GM18519 (cell line): Measurements from ENCODE around the gene CAMTA1.
"Not testable (repeated sequence)": the region's sequence is repeated elsewhere in the genome, so short reads cannot be mapped to it uniquely, and the experiment has no call there.

ENCODE experiments used
- ATAC-seq: cut with Tn5 transposase; IDR thresholded peaks from one replicate; pipeline ENCODE4 v1.9.1; 2021; ENCODE audit warnings: mild to moderate bottlenecking, moderate library complexity; ENCODE audit not compliant: unreplicated experiment, low FRiP score

CAMTA1 gene

GRCh38 chr1:7121622-7121988, 336.4 kb downstream of the CAMTA1 start:
- no peak for ATAC-seq

- no peak for ATAC-seq
Measured at GRCh38 chr1:7127322-7128075, 342.2 kb downstream of the CAMTA1 start.

- ATAC-seq = no peak
Measured at GRCh38 chr1:7128293-7128692, 343.0 kb downstream of the CAMTA1 start.

- no peak for ATAC-seq
Measured at GRCh38 chr1:7130127-7130526, 344.9 kb downstream of the CAMTA1 start.

DNA sequence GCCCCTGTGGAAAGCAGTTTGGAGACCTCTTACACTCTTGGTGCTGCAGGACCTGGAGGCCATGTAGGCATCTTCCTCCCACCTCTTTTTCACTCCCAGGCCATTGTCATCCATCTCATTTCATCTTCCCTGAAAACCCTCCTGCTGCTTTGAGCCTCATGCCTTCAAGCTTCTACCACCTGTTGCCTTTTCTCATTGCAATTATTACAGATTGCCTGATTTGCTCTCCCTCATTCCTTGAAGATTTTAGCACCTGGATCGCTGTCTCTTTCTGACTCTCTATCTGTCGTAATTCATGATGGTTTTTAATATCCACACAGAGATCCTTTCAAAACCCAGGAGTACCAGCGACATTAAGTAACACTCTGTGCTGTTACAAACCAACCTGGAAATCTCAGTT, 350.2 kb downstream of the CAMTA1 start:
- no peak for ATAC-seq

- ATAC-seq = no peak
Measured at GRCh38 chr1:7136166-7136953, 351.1 kb downstream of the CAMTA1 start.

GRCh38 chr1:7140251-7140650, 355.0 kb downstream of the CAMTA1 start:
- ATAC-seq = no peak

DNA sequence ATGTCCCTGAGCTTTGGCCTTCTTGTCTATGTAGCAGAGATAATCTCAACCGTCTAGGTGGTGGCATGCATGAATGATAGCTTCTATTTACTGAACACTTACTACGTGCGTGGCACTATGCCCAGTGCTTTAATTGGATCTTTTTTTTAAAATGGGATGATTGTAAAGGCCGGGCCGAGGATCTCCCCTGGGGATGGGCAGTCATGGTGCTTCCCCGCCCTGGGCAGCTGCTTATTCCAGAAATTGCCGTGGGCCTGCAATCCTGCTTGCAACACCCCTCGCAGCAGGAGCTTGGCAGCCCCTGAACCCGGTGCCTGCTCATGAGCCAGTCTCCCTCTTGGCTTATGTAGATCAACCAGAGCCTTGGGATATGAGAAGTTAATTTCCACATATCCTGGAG, 360.7 kb downstream of the CAMTA1 start:
- no peak for ATAC-seq

DNA sequence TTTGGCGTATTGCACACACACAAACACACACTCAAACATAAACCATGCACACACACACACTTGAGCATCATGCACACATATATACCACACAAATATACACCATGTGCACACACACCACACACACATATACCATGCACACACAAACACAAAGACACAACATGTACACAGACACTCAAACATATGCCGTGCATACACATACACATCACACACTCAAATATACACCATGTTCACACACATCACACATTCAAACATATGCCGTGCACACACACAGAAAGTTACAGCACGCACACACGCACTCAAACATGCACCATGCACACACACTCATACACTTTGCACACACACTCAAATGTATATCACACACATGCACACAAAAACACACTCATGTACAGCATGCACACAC, 361.5 kb downstream of the CAMTA1 start:
- no peak for ATAC-seq

- not testable (repeated sequence) for ATAC-seq
Measured at GRCh38 chr1:7147581-7148282, 362.5 kb downstream of the CAMTA1 start.

- ATAC-seq = no peak
Measured at GRCh38 chr1:7149080-7149838, 364.0 kb downstream of the CAMTA1 start.

DNA sequence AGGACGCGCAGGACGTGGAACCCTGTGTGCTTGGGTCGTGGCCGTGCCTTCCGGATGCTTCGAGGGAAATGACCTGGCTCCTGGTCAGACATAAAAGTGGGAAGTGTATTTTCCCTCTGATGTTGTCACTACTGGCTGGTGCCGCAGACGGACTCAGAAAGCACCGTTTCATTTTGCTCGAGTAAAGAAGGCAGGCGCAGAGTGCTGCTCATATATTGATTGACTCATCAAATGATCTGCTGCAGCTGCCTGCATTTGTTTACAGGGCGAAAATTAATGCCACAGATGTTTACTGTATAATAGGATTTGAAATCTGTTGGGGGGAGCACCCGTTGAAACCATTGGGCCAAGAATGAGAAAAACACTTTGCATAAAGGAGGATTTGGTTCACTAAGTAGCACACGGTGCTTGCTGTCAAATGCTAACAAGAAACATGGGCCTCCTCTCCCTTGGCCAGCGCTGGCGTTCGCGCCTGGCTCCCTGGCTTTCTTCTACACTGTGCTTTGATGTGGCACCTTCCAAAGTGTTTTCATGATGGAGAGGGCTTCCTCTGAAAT, 365.5 kb downstream of the CAMTA1 start:
- no peak for ATAC-seq

GRCh38 chr1:7151978-7152377, 366.7 kb downstream of the CAMTA1 start:
- no peak for ATAC-seq

GRCh38 chr1:7152655-7153054, 367.4 kb downstream of the CAMTA1 start:
- ATAC-seq = no peak

GRCh38 chr1:7153464-7153863, 368.2 kb downstream of the CAMTA1 start:
- no peak for ATAC-seq

DNA sequence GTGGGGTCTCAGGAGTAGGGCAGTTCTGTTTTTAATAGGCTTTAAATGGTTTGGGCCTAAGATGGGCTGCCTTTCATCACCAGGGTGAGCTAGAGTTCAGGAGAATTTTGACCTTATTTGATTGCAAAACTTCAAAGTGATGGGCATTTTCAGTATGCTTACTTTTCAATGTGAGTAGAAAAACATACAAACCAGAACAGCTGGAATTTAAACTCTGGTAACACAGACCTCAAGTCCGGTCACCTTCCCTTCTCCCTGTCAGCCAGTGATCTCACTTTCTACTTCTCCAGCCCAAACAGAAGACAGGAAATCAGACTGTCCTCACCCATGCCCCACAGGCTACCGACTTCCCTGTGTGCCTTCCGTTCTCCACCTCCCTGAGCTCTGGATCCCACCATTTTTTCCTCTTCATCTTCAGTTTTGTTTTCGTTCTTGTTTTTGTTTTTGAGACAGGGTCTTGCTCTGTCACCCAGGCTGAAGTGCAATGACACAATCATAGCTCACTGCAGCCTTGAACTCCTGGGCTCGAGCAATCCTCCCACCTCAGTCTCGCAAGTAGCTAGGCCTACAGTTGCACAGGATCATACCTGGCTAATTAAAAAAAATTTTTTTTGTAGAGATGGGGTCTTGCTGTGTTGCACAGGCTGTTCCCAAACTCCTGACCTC, 374.0 kb downstream of the CAMTA1 start:
- no peak for ATAC-seq

GRCh38 chr1:7168554-7168953, 383.3 kb downstream of the CAMTA1 start:
- ATAC-seq = not testable (repeated sequence)

GRCh38 chr1:7171168-7171567, 385.9 kb downstream of the CAMTA1 start:
- ATAC-seq = no peak

DNA sequence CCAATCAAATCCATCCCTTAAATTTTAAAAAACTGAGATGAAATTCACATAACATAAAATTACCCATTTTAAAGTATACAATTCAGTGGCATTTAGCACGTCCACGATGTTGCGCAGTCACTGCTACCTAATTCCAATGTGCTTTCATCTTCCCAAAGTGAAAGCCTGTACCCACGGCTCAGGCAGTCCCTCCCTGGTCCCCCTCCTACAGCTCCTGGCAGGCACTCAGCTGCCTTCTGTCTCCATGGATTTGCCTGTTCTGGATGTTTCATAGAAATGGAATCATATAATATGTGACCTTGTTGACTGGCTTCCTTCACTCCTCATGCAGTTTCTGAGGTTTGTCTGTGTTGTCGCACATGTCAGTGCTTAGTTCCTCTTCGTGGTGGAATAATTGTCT, 386.3 kb downstream of the CAMTA1 start:
- no peak for ATAC-seq

GRCh38 chr1:7172804-7173203, 387.6 kb downstream of the CAMTA1 start:
- no peak for ATAC-seq
